GM10266 (cell line): Measurements from ENCODE around the gene TRIM69.
A peak's percentile ranks its signal among the peaks of the same experiment; 100 is the strongest.
"Not testable (repeated sequence)": the region's sequence is repeated elsewhere in the genome, so short reads cannot be mapped to it uniquely, and the experiment has no call there.

ENCODE experiments used
- DNase-seq: peaks from one replicate; pipeline ENCODE4 v3.0.0; 2012; ENCODE audit errors: extremely low spot score
- TF ChIP-seq, protein P1 (sequence below): IDR thresholded peaks from 2 replicates; pipeline ENCODE4 v1.5.1; 2012; ENCODE audit warnings: mild to moderate bottlenecking, low read depth; ENCODE audit not compliant: control insufficient read depth, insufficient read depth; ENCODE audit errors: missing control alignments

Gene TRIM69

DNA sequence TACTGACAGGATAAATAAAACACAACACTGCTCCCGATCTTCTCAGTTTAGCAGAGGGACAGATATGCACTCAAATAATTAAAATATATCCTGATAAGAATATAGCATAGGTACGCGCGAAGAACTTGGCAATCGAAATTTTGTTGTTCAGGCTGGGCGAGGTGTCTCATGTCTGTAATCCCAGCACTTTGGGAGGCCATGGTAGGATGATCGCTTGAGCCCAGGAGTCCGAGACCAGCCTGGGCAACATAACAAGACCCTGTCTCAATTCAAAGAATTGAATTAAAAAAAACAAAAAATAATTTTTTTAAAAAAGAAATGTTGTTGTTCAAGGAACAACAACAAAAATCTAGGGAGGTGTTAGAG, 17.4 kb upstream of the TRIM69 start:
- TF ChIP-seq, protein P1, sequence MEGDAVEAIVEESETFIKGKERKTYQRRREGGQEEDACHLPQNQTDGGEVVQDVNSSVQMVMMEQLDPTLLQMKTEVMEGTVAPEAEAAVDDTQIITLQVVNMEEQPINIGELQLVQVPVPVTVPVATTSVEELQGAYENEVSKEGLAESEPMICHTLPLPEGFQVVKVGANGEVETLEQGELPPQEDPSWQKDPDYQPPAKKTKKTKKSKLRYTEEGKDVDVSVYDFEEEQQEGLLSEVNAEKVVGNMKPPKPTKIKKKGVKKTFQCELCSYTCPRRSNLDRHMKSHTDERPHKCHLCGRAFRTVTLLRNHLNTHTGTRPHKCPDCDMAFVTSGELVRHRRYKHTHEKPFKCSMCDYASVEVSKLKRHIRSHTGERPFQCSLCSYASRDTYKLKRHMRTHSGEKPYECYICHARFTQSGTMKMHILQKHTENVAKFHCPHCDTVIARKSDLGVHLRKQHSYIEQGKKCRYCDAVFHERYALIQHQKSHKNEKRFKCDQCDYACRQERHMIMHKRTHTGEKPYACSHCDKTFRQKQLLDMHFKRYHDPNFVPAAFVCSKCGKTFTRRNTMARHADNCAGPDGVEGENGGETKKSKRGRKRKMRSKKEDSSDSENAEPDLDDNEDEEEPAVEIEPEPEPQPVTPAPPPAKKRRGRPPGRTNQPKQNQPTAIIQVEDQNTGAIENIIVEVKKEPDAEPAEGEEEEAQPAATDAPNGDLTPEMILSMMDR = no peak
- DNase-seq = no peak

DNA sequence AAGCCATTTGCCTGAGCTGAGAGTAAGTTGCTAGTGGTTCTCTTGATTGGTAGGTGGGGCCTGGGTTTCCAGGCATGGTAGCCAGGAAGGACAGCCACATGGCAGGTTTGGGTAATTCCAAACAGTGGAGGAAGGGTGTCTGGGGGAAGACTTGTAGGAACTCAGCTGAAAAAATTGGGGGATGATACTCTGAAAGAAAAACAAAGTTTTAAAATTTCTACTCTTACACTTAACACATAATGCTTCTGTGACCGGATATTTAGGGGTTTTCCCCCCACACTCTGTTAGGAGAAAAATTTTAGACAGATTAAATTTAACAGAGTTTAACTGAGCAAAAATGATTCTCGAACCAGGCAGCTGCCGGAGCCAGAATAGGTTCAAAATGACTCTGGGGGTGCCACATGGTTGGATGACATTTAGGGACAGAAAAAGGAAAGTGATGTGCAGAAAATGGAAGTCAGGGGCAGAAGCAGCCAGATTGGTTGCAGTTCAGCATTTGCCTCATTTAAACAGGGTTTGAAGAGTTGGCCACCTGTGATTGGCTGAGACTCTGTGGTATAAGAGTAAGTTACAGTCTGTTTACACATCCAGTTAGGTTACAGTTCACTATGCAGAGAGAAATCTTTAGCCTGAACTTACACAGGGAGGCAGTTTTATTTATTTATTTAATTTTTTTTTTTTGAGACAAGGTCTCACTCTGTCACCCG, 16.9 kb upstream of the TRIM69 start:
- TF ChIP-seq, protein P1 = no peak
- DNase-seq = peak; percentile 36

DNA sequence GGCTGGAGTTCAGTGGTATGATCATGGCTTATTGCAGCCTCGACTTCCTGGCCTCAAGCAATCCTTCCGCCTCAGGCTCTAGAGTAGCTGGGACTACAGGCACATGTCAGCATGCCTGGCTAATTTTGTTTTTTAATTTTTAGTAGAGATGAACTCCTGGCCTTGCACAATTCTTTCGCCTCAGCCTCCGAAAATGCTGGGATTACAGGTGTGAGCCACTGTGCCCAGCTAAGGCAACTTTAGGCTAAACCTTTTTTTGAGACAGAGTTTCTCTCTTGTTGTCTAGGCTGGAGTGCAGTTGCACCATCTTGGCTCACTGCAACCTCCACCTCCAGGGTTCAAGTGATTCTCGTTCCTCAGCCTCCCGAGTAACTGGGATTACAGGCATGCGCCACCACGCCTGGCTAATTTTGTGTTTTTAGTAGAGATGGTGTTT, 16.3 kb upstream of the TRIM69 start:
- DNase-seq = not testable (repeated sequence)

DNA sequence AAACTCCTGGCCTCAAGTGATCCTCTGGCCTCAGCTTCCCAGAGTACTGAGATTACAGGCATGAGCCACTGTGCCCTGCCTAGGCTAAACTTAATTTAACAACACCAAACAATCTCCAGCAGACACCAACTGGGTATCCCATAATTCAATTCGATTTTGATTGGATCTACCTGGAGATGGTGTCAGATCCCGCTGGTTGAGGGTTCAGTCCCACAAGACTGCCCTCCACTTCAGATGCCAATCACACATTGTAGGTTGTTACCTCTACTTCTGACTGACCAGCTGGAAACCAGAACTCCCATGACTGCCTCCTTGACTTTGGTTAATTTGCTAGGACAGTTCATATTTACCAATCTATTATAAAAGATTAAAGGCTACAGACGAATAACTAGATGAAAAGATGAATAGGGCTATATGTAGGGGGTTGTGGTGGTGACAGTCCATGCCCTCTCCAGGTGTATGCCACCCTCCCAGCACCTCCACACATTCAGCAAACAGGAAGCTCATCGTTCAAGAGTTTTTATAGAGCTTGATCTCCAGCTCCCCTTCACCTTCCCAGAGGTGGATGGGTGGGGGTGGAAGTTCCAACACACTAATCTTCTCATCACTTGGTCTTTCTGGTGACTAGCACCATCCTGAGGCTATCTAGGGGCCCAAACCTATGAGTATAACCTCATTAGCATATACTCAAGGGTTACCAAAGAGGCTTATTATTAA, 15.7 kb upstream of the TRIM69 start:
- DNase-seq = no peak
- TF ChIP-seq, protein P1 = no peak

DNA sequence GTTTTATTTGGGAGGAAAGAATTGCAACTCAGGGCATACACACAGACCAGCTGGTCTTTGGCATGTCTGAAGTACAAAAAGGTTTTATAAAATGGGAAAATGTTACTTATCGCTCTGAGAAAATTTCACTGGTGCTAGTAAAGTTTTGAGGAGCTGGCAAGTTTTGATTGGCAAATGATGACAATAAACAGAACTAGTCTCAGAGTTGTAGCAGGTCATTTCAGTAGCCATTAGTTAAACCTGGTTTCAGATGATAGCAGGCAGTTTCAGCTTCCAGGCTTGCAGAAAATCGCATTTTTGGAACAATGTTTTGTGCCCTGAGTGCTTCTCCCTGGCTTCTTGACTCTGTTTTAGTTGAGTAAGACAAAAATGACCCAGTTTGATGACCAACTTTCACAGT, 14.3 kb upstream of the TRIM69 start:
- DNase-seq = no peak
- TF ChIP-seq, protein P1 = no peak

DNA sequence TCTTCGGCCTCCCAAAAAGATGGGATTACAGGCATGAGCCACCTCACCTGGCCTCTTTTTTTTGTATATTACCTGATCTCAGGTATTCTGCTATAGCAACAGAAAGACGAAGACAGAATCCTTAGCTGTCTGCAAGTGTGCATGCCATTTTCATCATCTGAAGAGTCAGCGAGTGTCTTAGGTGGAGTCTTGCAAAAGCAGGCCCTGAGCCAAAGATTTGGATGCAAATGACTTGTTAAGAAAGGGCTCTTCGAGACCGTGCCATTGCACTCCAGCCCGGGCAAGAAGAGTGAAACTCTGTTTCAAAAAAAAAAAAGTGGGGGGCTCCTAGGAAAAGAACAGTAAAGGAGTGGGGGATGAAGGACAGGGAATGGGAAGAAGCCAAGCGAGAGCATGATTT, 10.2 kb upstream of the TRIM69 start:
- TF ChIP-seq, protein P1 = no peak
- no peak for DNase-seq

DNA sequence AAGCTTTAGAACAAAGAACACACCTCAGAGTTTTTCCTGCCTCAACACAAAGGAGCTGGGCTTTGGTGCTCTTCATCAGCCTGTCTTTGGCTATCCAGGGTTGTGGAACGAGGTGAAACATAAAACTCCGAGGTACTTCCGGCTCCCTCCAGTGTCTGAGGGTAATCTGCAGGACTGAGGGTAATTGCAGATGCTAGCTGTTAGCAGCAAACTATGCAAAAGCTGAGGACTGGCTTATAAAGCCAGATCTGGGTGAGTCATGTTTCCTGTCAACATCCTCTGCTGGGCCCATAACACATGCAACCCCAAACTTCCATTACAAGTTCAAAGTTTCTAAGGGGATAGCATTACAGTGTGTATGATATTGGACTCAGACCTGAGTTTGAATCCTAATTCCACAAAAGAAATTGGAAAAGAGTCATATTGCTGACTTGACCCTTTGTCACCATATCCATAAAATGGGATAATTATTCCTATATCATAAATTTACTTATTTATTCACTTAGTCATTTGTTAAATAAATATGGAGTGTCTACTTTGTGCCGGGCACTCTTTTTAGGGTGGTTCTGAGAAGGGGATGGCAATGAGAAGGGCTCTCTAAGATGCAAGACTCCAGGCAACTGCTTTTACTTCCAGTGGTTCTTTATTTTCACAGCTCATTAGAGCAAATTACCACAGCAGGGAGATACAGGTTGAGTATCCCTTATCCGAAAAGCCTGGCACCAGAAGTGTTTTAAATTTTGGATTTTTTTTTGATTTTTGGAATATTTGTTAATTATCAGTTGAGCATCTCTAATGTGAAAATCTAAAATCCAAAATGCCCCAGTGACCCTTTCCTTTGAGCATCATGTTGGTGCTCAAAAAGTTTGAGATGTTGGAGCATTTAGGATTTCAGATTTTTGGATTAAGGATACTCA, 9.5 kb upstream of the TRIM69 start:
- TF ChIP-seq, protein P1 = no peak
- DNase-seq = peak; percentile 56
